Gastrocnemius medialis (tissue), 4 donors: Measurements from ENCODE around the gene ITPKB.

Experiments
- CTCF ChIP-seq, 5 experiments: fragments of 450-650 bp in 3 of 5; fragments of 200-600 bp in 2 of 5; sonication (generic) in 2 of 5; IDR thresholded peaks in 4 of 5; conservative IDR thresholded peaks in 1 of 5; 1 replicate in 4 of 5; 2 replicates in 1 of 5; pipeline ENCODE4 v1.5.1; 2016 to 2019; ENCODE audit warnings: antibody characterized with exemption in 5 of 5, mild to moderate bottlenecking in 3 of 5, moderate library complexity in 3 of 5
- POLR2A ChIP-seq, 2 donors: fragments of 450-650 bp; IDR thresholded peaks; one replicate each; pipeline ENCODE4 v1.6.1; 2017; ENCODE audit warnings: antibody characterized with exemption in 2 of 2, mild to moderate bottlenecking in 2 of 2, moderate library complexity in 2 of 2

GRCh38 chr1:226704169-226704937 lies 34.7 kb downstream of the ITPKB start:
- no peak for TF ChIP-seq CTCF (IDR thresholded peaks at IDR 0.05 in 4 of 5, conservative IDR thresholded peaks at IDR 0.05 in 1 of 5)
- TF ChIP-seq POLR2A (IDR thresholded peaks at IDR 0.05) = no peak
